GM18870 (cell line): ENCODE measurements around the gene UBTD1.
"Not testable (repeated sequence)": the region's sequence is repeated elsewhere in the genome, so short reads cannot be mapped to it uniquely, and the experiment has no call there.

Experiments
- ATAC-seq: cut with Tn5 transposase; IDR thresholded peaks from one replicate; pipeline ENCODE4 v1.9.1; 2021; ENCODE audit warnings: moderate library complexity; ENCODE audit not compliant: unreplicated experiment

The UBTD1 gene

GRCh38 chr10:97514344-97514743 lies 15.6 kb downstream of the UBTD1 start:
- no peak for ATAC-seq

DNA sequence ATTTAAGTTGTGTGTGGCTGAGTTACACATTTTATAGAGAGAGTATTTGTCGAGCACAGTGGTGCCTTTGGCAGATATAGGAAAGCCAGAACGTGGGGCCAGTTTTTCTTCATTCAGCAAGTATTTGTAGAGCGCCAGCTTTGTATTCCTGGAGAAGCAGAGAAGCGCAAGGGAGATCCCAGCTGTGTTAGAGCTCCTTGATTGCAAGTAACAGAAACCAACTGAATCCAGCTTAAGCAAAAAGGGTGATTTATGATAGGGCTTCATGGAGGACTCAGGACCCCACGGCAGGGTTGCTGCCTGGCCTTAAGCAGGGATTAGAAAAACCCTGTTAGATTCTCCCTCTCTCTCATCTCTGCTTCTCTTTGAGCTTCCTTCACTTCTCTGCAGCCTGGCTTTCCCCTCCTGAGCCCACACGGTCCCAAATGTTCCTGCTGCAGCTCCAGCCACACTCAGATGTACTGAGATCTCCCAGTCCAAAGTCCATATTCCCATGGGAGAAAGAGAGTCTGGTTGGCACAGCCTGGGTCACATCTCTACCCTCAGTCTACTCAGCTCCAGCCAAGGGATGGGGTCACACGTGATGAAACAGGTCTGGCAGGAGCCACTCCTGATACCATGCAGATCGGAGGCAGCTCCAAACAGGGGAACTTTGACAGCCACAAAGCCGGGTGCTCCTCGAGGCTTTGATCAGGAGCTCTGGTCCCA lies 16.7 kb downstream of the UBTD1 start:
- no peak for ATAC-seq

- no peak for ATAC-seq
Observed at GRCh38 chr10:97517096-97517750, 18.5 kb downstream of the UBTD1 start.

DNA sequence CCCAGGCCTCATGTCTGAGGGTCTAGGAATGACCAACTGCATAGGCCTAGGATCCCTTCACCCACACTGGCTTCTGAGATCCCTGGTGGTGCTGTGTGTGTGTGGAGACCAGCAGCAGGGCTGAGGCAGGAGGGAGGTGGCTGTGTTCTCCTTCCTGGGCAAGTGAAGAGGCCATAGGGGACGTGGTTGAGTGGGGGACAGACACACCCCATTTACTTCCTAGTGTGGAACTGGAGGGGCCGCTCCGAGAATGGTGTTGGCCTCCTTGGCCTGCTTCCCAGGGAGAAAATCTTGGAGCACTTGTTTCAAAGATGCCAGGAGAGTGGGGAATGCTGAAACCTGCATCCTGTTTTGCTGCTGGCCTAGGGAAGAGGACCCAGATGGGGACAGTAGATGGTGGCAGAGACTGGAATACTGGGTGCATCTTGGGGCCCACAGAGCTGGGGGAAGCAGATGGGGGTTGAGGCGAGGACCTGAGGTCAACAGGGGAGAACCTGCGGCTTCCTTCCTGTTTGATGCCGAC lies 19.1 kb downstream of the UBTD1 start:
- no peak for ATAC-seq

GRCh38 chr10:97518301-97519043 lies 19.7 kb downstream of the UBTD1 start:
- no peak for ATAC-seq

GRCh38 chr10:97519342-97519741 lies 20.6 kb downstream of the UBTD1 start:
- no peak for ATAC-seq

DNA sequence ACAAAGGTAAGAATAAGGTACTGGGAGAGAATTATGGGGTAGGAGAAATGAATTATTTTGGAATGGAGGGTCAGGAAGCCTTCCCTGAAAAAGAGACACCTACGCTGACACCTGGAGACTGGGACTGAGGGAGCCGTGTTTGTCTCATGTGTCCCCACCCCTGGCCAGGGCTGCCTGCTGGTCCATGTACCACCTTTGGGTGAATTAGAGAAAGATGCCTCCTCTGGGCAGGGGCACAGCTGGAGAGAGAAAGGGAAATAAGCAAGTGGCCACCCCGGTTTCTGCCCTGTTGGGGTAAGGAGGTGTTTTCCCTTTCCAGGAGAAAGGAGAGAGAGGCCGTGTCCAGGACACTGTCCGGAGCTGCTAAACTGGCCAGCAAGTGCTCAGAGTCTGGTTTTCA lies 21.8 kb downstream of the UBTD1 start:
- ATAC-seq, result no peak

- no peak for ATAC-seq
Observed at GRCh38 chr10:97520978-97521761, 22.4 kb downstream of the UBTD1 start.

DNA sequence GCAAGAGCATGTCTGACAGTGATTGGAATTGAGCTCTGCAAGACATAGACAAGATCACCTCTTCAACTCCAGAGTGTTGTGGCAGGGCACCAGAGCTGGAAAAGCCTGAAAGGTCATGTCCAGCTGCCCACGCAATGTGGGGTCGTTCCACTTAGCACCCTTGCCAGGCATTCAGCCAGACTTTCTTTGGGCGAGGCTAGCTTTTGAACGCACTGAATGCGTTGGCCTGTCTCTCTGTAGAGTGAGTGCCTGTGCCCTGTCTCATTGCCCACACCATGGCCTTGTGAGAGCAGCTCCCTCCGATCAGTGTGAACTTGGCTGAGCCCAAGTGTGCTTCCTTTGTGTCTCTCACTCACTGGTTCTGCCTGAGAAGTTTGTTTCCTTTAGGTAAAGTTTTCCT lies 23.3 kb downstream of the UBTD1 start:
- no peak for ATAC-seq

GRCh38 chr10:97522937-97523336 lies 24.2 kb downstream of the UBTD1 start:
- no peak for ATAC-seq

GRCh38 chr10:97525086-97525485 lies 26.4 kb downstream of the UBTD1 start:
- no peak for ATAC-seq

GRCh38 chr10:97525683-97526110 lies 27.0 kb downstream of the UBTD1 start:
- no peak for ATAC-seq

- not testable (repeated sequence) for ATAC-seq
Observed at GRCh38 chr10:97528876-97529275, 30.2 kb downstream of the UBTD1 start.

GRCh38 chr10:97529685-97530465 lies 31.2 kb downstream of the UBTD1 start:
- no peak for ATAC-seq

DNA sequence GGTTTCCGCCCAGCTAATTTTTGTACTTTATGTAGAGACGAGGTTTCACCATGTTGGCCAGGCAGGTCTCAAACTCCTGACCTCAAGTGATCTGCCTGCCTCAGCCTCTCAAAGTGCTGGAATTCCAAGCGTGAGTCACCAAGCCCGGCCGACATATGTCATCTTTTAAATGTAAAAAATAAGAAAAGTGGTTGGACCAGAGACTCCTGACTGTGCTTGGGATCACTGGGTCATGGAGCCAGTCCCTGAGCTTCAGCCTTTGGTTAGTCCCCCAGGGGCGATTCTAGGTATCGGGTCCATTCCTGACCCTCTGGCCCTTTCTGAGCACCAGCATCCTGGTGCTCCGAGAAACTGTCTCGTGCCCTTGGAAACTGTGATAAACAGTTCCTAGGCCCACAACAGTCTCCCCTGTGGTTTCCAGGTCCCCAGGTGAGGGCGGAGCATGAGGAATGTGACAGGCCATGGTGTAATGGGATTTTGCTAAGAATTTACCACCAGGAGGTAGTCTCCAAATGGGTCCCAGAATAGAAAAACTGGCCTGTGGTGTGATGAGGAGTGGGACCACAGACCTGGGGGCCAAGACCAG lies 32.8 kb downstream of the UBTD1 start:
- ATAC-seq, result no peak

DNA sequence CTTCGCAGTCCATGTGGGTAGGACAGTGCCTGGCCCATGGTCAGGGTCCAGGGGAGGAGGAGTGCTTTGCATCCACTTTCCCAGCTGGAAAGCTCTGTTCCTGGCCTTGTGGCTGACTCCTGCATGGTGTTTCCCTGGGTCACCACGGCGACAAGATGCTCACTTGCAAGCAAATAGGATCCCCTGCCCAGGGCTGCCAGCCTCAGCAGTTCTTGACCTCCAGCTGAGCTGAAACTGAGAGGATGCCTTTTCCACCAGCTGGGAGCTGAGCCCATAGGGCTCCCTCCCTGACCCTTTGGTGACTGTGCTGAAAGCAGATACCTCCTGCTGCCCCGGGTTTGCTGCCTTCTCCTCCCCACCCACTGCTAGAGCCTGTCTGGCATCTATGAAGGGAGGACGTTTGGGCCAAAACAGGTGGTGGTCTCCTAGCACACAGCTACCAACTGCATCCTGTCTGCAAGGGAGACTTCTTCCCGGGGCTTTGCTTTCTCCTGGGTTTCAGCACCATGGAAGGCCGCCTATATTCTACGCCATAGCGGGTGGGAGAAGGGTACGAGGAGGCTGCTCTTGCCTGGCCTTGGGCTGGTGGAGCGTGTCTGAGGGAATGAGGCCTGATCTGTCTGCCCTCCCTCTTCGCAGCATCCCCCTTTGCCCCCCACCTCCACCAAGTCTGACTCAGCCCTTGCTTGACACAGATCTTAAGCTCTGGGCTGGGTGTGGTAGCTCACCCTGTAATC lies 34.4 kb downstream of the UBTD1 start:
- no peak for ATAC-seq

DNA sequence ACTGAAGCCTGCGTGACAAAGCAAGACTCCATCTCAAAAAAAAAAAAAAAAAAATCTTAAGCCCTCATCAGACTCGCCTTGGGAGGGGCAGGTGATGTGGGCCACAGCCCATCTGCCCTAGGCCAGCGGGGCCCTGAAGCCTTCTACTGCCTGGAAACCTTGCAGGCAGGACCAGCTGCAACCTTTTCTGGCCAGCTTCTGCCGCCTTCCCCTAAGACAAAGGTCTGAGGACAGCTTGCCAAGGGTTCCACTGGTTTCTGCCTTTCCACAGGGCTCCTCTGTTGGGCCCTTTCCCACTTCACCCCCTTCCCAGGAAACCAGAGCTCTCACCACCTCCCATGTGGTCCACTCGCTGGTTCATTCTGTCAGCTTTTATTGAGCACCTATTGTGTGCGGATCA lies 35.2 kb downstream of the UBTD1 start:
- no peak for ATAC-seq

- no peak for ATAC-seq
Observed at GRCh38 chr10:97534746-97535367, 36.1 kb downstream of the UBTD1 start.
